GM19351 (cell line): ENCODE results near the gene PLPP3.

Experiments
- ATAC-seq: cut with Tn5 transposase; IDR thresholded peaks from one replicate; pipeline ENCODE4 v1.9.1; 2021; ENCODE audit warnings: mild to moderate bottlenecking, moderate library complexity; ENCODE audit not compliant: unreplicated experiment

The PLPP3 gene

GRCh38 chr1:56468518-56468917 lies 110.8 kb downstream of the PLPP3 start:
- no peak for ATAC-seq

- no peak for ATAC-seq
Measured at GRCh38 chr1:56466538-56466937, 112.8 kb downstream of the PLPP3 start.

- ATAC-seq, result no peak
Measured at GRCh38 chr1:56464294-56464693, 115.1 kb downstream of the PLPP3 start.

GRCh38 chr1:56463376-56463775 lies 116.0 kb downstream of the PLPP3 start:
- no peak for ATAC-seq

- ATAC-seq, result no peak
Measured at GRCh38 chr1:56462209-56462608, 117.2 kb downstream of the PLPP3 start.

- ATAC-seq, result no peak
Measured at GRCh38 chr1:56461158-56462127, 117.9 kb downstream of the PLPP3 start.

GRCh38 chr1:56459260-56459659 lies 120.1 kb downstream of the PLPP3 start:
- no peak for ATAC-seq

- ATAC-seq, result no peak
Measured at GRCh38 chr1:56457756-56458375, 121.5 kb downstream of the PLPP3 start.

GRCh38 chr1:56456435-56457101 lies 122.8 kb downstream of the PLPP3 start:
- ATAC-seq, result no peak

- ATAC-seq, result no peak
Measured at GRCh38 chr1:56453417-56454078, 125.8 kb downstream of the PLPP3 start.

- no peak for ATAC-seq
Measured at GRCh38 chr1:56453016-56453415, 126.3 kb downstream of the PLPP3 start.

GRCh38 chr1:56452027-56453011 lies 127.0 kb downstream of the PLPP3 start:
- ATAC-seq, result no peak

GRCh38 chr1:56451491-56451890 lies 127.9 kb downstream of the PLPP3 start:
- ATAC-seq, result no peak

GRCh38 chr1:56450004-56450666 lies 129.2 kb downstream of the PLPP3 start:
- ATAC-seq, result no peak

GRCh38 chr1:56448529-56449300 lies 130.6 kb downstream of the PLPP3 start:
- ATAC-seq, result no peak

- no peak for ATAC-seq
Measured at GRCh38 chr1:56447823-56448222, 131.5 kb downstream of the PLPP3 start.

- ATAC-seq, result no peak
Measured at GRCh38 chr1:56446531-56447098, 132.7 kb downstream of the PLPP3 start.

- ATAC-seq, result no peak
Measured at GRCh38 chr1:56444960-56445646, 134.3 kb downstream of the PLPP3 start.
